Ovary (tissue), 9 donors: Measurements from ENCODE around the gene GALNT15. TPM values are rescaled to one million over a fixed set of nuclear protein-coding genes. Genes with fewer than 3 reads are reported as not detected.

Experiments used
- DNase-seq, 5 donors: peaks; one replicate each; pipeline ENCODE4 v3.0.0-alpha.2; 2019 to 2020
- H3K27ac ChIP-seq, 2 donors: fragments of 200-600 bp; one replicate each; pipeline versions ENCODE4 v1.5.1 to v1.8.0; 2019 to 2022
- H3K27me3 ChIP-seq: fragments of 200-600 bp; one replicate; pipeline ENCODE4 v1.8.0; 2022
- H3K36me3 ChIP-seq: fragments of 200-600 bp; sonication (generic); one replicate; pipeline ENCODE4 v1.5.1; 2019
- H3K4me1 ChIP-seq: one replicate; pipeline ENCODE4 v1.8.1; 2013; ENCODE audit warnings: mild to moderate bottlenecking, moderate library complexity; ENCODE audit not compliant: insufficient read depth
- H3K4me3 ChIP-seq: fragments of 200-600 bp; sonication (generic); one replicate; pipeline ENCODE4 v1.5.1; 2017
- H3K9me3 ChIP-seq, 2 donors: fragments of 200-600 bp in 1 of 2; sonication (generic) in 1 of 2; one replicate each; pipeline versions ENCODE4 v1.5.1 to v1.8.1; 2013 to 2019; ENCODE audit warnings: mild to moderate bottlenecking in 1 of 2, moderate library complexity in 1 of 2
- CTCF ChIP-seq, 3 donors: fragments of 450-650 bp in 2 of 3; fragments of 200-600 bp in 1 of 3; IDR thresholded peaks; one replicate each; pipeline versions ENCODE4 v1.5.1 to v1.8.0; 2016 to 2022; ENCODE audit warnings: antibody characterized with exemption in 3 of 3, mild to moderate bottlenecking in 1 of 3
- EP300 ChIP-seq: sonication (generic); formaldehyde crosslinking; IDR thresholded peaks from one replicate; pipeline ENCODE4 v1.6.1; 2017; ENCODE audit warnings: antibody characterized with exemption
- POLR2A ChIP-seq: fragments of 450-650 bp; IDR thresholded peaks from one replicate; pipeline ENCODE4 v1.6.1; 2017; ENCODE audit warnings: antibody characterized with exemption, mild to moderate bottlenecking, moderate library complexity
- WGBS, 3 donors: extraction: QIAGEN DNeasy Blood & Tissue Kit in 1 of 3; methylation state at CpG; one replicate each; pipeline versions ENCODE4 v1.1.5 to v1.1.7; 2013 to 2017; 5-methylcytosine and 5-hydroxymethylcytosine counted together
- intact Hi-C, 4 donors: fragments of 100-400 bp; cut with DNase I; formaldehyde crosslinking; loops; one replicate each; pipeline versions ENCODE4 v1.11.0 to v1.15.1; 2022 to 2023
- polyA plus RNA-seq, 2 donors: library from polyadenylated mRNA; stranded (reverse); fragments of 200-250 nt in 1 of 2; fragments of 350-450 nt in 1 of 2; fragmentation: Illumina TruSeq in 1 of 2; extraction: RNeasy Lipid Tissue Mini Kit (QIAGEN cat#74804) in 1 of 2; gene quantifications; one replicate each; pipeline ENCODE4 v1.2.3, GENCODE V29; 2013 to 2014
- total RNA-seq, 7 donors: library from RNA; depleted of rRNA in 2 of 7; stranded (reverse); fragments of >200 nt in 2 of 7; fragmentation: NEBNext Ultra II Directional in 3 of 7; extraction: Animal tissue kit (Norgen Biotek cat#: 25700) in 3 of 7; gene quantifications; one replicate each; pipeline versions ENCODE4 v1.1.0 to v1.2.4, GENCODE V29; 2016 to 2023
- donor health status: DM: no; HTN: no; CAD: no; lungs with moderate emphysema.
- donor health status: DM: no; HTN: no; CAD: no.
- donor health status: Bipolar disorder and iron deficiency.
- donor health status: DM: yes; HTN: yes; CAD: no.
- donor health status: DM: no; HTN: no; CAD: no.
- donor health status: DM: yes; HTN: yes; CAD: no.

GALNT15 gene
- total and polyA plus RNA-seq, 9 donors: 14.5 to 118 (median 28.5) TPM

GRCh38 chr3:16132190-16132589, 42.3 kb upstream of the GALNT15 start:
- intact Hi-C loops: loop anchor here in 1 of 4 donors (10.0 kb wide), 1 partner anchor 77 kb away; no protein-coding TSS in a partner anchor
- no peak for DNase-seq
- Histone ChIP-seq H3K4me1 (peaks cover 17% of the 10 kb centered on the region), H3K9me3 (no peaks in the 10 kb centered on the region), H3K4me3 (no peak overlapping the region), H3K27me3 (no peaks in the 10 kb centered on the region), H3K27ac (peak overlapping the region in 1 of 2 donors; percentile 55), H3K36me3 (no peaks in the 10 kb centered on the region)
- WGBS, 3 donors: 79 to 83% (median 83%) methylated on average over 7 of the region's 7 CpGs
- TF ChIP-seq CTCF (IDR thresholded peaks at IDR 0.05): no peak
- TF ChIP-seq POLR2A: no peak

- WGBS, 3 donors: 20 to 22% (median 20%) methylated on average over 3 of the region's 3 CpGs
- Histone ChIP-seq H3K4me1 (peaks cover 17% of the 10 kb centered on the region), H3K9me3 (no peaks in the 10 kb centered on the region), H3K27ac (peak overlapping the region in 1 of 2 donors; percentile 55), H3K36me3 (no peaks in the 10 kb centered on the region), H3K4me3 (no peak overlapping the region), H3K27me3 (no peaks in the 10 kb centered on the region)
- no peak for DNase-seq
- TF ChIP-seq CTCF (IDR thresholded peaks at IDR 0.05) (no peak), EP300 (no peak)
- intact Hi-C loops: loop anchor here in 1 of 4 donors (10.0 kb wide), 1 partner anchor 78 kb away; no protein-coding TSS in a partner anchor
These were observed 41.6 kb upstream of the GALNT15 start for GRCh38 chr3:16132928-16133327.

- Histone ChIP-seq H3K4me3 (no peak overlapping the region), H3K27ac (no peak overlapping the region), H3K27me3 (no peaks in the 10 kb centered on the region), H3K9me3 (no peaks in the 10 kb centered on the region), H3K36me3 (no peaks in the 10 kb centered on the region), H3K4me1 (peaks cover 17% of the 10 kb centered on the region)
- intact Hi-C loops: loop anchor here in 1 of 4 donors (10.0 kb wide), 1 partner anchor 80 kb away; no protein-coding TSS in a partner anchor
- no peak for DNase-seq
- WGBS, 3 donors: 70 to 75% (median 73%) methylated on average over 6 of the region's 6 CpGs
- TF ChIP-seq CTCF (IDR thresholded peaks at IDR 0.05): no peak
These were observed 40.1 kb upstream of the GALNT15 start for GRCh38 chr3:16134173-16134928.

- DNase-seq: no peak
- intact Hi-C loops: loop anchor here in 1 of 4 donors (10.0 kb wide), 1 partner anchor 81 kb away; no protein-coding TSS in a partner anchor
- no peaks in the 10 kb centered on the region for H3K9me3 ChIP-seq
- TF ChIP-seq EP300 (no peak), POLR2A (no peak), CTCF (IDR thresholded peaks at IDR 0.05) (no peak)
- peaks cover 17% of the 10 kb centered on the region for H3K4me1 ChIP-seq
- 20 to 29% (median 24%) methylated on average over 2 of the region's 2 CpGs for WGBS, 3 donors
- no peaks in the 10 kb centered on the region for H3K36me3 ChIP-seq
- no peak overlapping the region for H3K4me3 ChIP-seq
- peak overlapping the region; percentile 31 to 76 for H3K27ac ChIP-seq
- H3K27me3 ChIP-seq: no peaks in the 10 kb centered on the region
These were observed 38.4 kb upstream of the GALNT15 start for GRCh38 chr3:16136055-16136454.
